Trophoblast cell (in vitro differentiated cells and primary cell): ENCODE results near the gene TMEM25.
A peak's percentile ranks its signal among the peaks of the same experiment; 100 is the strongest.

Experiments
- DNase-seq, 2 donors: peaks; one replicate each; pipeline ENCODE4 v3.0.0-alpha.2; 2016
- H2AFZ ChIP-seq: 2 replicates; pipeline ENCODE4 v1.6.1; 2013; ENCODE audit warnings: low read length, moderate library complexity, mild to moderate bottlenecking; ENCODE audit not compliant: insufficient read depth, poor library complexity
- H2AK5ac ChIP-seq: 2 replicates; pipeline ENCODE4 v1.6.1; 2013; ENCODE audit warnings: mild to moderate bottlenecking, low read length
- H2BK120ac ChIP-seq: 2 replicates; pipeline ENCODE4 v1.6.1; 2013; ENCODE audit warnings: low read length, mild to moderate bottlenecking, moderate library complexity; ENCODE audit not compliant: insufficient read depth, poor library complexity
- H2BK12ac ChIP-seq: 2 replicates; pipeline ENCODE4 v1.6.1; 2013; ENCODE audit warnings: mild to moderate bottlenecking, low read length, moderate library complexity
- H2BK5ac ChIP-seq: 2 replicates; pipeline ENCODE4 v1.6.1; 2013; ENCODE audit warnings: low read length, low read depth, moderate library complexity, mild to moderate bottlenecking; ENCODE audit not compliant: poor library complexity
- H3K14ac ChIP-seq: 2 replicates; pipeline ENCODE4 v1.6.1; 2013; ENCODE audit warnings: mild to moderate bottlenecking, low read length
- H3K18ac ChIP-seq: 2 replicates; pipeline ENCODE4 v1.6.1; 2013; ENCODE audit warnings: mild to moderate bottlenecking, low read length
- H3K23ac ChIP-seq: 2 replicates; pipeline ENCODE4 v1.6.1; 2013; ENCODE audit warnings: low read length
- H3K27ac ChIP-seq: 2 replicates; pipeline ENCODE4 v1.5.1; 2013; ENCODE audit warnings: low read depth, mild to moderate bottlenecking, inconsistent platforms, low read length, moderate library complexity
- H3K27me3 ChIP-seq: 2 replicates; pipeline ENCODE4 v1.6.1; 2013; ENCODE audit warnings: inconsistent platforms, mild to moderate bottlenecking, low read length, moderate library complexity; ENCODE audit not compliant: insufficient read depth
- H3K36me3 ChIP-seq, 2 experiments: 1 replicate in 1 of 2; 2 replicates in 1 of 2; pipeline ENCODE4 v1.6.1; 2013; ENCODE audit warnings: low read length in 2 of 2, mild to moderate bottlenecking in 2 of 2, moderate library complexity in 1 of 2; ENCODE audit not compliant: insufficient read depth in 2 of 2, control insufficient read depth in 1 of 2
- H3K4ac ChIP-seq: 2 replicates; pipeline ENCODE4 v1.6.1; 2013; ENCODE audit warnings: low read depth, mild to moderate bottlenecking, low read length, moderate library complexity
- H3K4me1 ChIP-seq, 2 experiments: 1 replicate in 1 of 2; 2 replicates in 1 of 2; pipeline ENCODE4 v1.6.1; 2013; ENCODE audit warnings: low read length in 2 of 2, mild to moderate bottlenecking in 2 of 2, moderate library complexity in 1 of 2; ENCODE audit not compliant: insufficient read depth in 2 of 2, control insufficient read depth in 1 of 2
- H3K4me2 ChIP-seq: 2 replicates; pipeline ENCODE4 v1.6.1; 2013; ENCODE audit warnings: inconsistent platforms, mild to moderate bottlenecking, low read length, moderate library complexity
- H3K4me3 ChIP-seq: 2 replicates; pipeline ENCODE4 v1.5.1; 2013; ENCODE audit warnings: mild to moderate bottlenecking, low read depth, low read length, inconsistent platforms
- H3K79me1 ChIP-seq: one replicate; pipeline ENCODE4 v1.6.1; 2013; ENCODE audit warnings: low read length
- H3K79me2 ChIP-seq: 2 replicates; pipeline ENCODE4 v1.6.1; 2013; ENCODE audit warnings: low read length, mild to moderate bottlenecking; ENCODE audit not compliant: control insufficient read depth, insufficient read depth, poor library complexity
- H3K9ac ChIP-seq: 2 replicates; pipeline ENCODE4 v1.6.1; 2013; ENCODE audit warnings: mild to moderate bottlenecking, low read length
- H3K9me3 ChIP-seq: 2 replicates; pipeline ENCODE4 v1.6.1; 2013; ENCODE audit warnings: low read depth, mild to moderate bottlenecking, control low read depth, inconsistent platforms, low read length; ENCODE audit not compliant: insufficient read depth
- H4K12ac ChIP-seq: 2 replicates; pipeline ENCODE4 v1.6.1; 2013; ENCODE audit warnings: low read depth, mild to moderate bottlenecking, low read length, moderate library complexity
- H4K8ac ChIP-seq: 2 replicates; pipeline ENCODE4 v1.6.1; 2013; ENCODE audit warnings: low read depth, mild to moderate bottlenecking, low read length, moderate library complexity
- H4K91ac ChIP-seq: one replicate; pipeline ENCODE4 v1.6.1; 2013; ENCODE audit warnings: low read depth, mild to moderate bottlenecking, low read length, moderate library complexity
- whole genome bisulfite sequencing: extraction: QIAGEN DNeasy Blood & Tissue Kit; methylation state at CpG from one replicate; pipeline ENCODE4 v1.1.7; 2013; ENCODE audit warnings: missing lambda C conversion rate; ENCODE audit not compliant: insufficient read length, insufficient coverage; ENCODE audit errors: extremely low coverage; 5-methylcytosine and 5-hydroxymethylcytosine counted together

Gene TMEM25

GRCh38 chr11:118527109-118527508 lies 3.9 kb upstream of the TMEM25 start, which contains the start of gene TTC36:
Gene TTC36 (plus strand): TSS chr11:118527474. CDS start chr11:118527495, 21 bp downstream.
- H3K36me3 ChIP-seq = peaks cover 15 to 27% of the 10 kb centered on the region in 2 experiments
- no peaks in the 10 kb centered on the region for H3K27me3 ChIP-seq
- no peak for DNase-seq
- no peak within 1 kb of the TSS for H3K4me2 ChIP-seq
- no peak within 1 kb of the TSS for H4K8ac ChIP-seq
- H2BK5ac ChIP-seq = no peak within 1 kb of the TSS
- H2AK5ac ChIP-seq = no peak within 1 kb of the TSS
- H2BK12ac ChIP-seq = no peak within 1 kb of the TSS
- no peak within 1 kb of the TSS for H2AFZ ChIP-seq
- no peak within 1 kb of the TSS for H3K14ac ChIP-seq
- no peak within 1 kb of the TSS for H4K91ac ChIP-seq
- no peak within 1 kb of the TSS for H3K27ac ChIP-seq
- H3K4me1 ChIP-seq = peaks cover 10 to 13% of the 10 kb centered on the region in 2 experiments
- H3K9me3 ChIP-seq = no peaks in the 10 kb centered on the region
- H3K18ac ChIP-seq = no peak within 1 kb of the TSS
- no peak within 1 kb of the TSS for H2BK120ac ChIP-seq
- no peak within 1 kb of the TSS for H3K23ac ChIP-seq
- no peak within 1 kb of the TSS for H3K4ac ChIP-seq
- H3K4me3 ChIP-seq = no peak within 1 kb of the TSS
- WGBS = no CpG with 5 or more reads among the region's 3 CpGs
- no peak within 1 kb of the TSS for H4K12ac ChIP-seq
- peaks cover 9% of the 10 kb centered on the region for H3K79me2 ChIP-seq
- H3K9ac ChIP-seq = peak within 1 kb of the TSS; percentile 20
- peaks cover 14% of the 10 kb centered on the region for H3K79me1 ChIP-seq

GRCh38 chr11:118528511-118528910 lies 2.5 kb upstream of the TMEM25 start:
- Histone ChIP-seq H3K79me2 (peaks cover 9% of the 10 kb centered on the region), H3K79me1 (peaks cover 14% of the 10 kb centered on the region), H3K27me3 (no peaks in the 10 kb centered on the region), H3K4me1 (peaks cover 10 to 15% of the 10 kb centered on the region in 2 experiments), H3K27ac (no peak overlapping the region), H2BK120ac (no peak overlapping the region), H4K91ac (no peak overlapping the region), H3K36me3 (peaks cover 10 to 20% of the 10 kb centered on the region in 2 experiments), H3K9me3 (no peaks in the 10 kb centered on the region), H2BK5ac (no peak overlapping the region), H3K9ac (no peak overlapping the region), H3K14ac (no peak overlapping the region), H3K4ac (no peak overlapping the region), H2AK5ac (no peak overlapping the region), H3K4me2 (no peak overlapping the region), H4K8ac (no peak overlapping the region), H3K18ac (no peak overlapping the region), H3K4me3 (no peak overlapping the region), H2AFZ (no peak overlapping the region), H3K23ac (no peak overlapping the region), H4K12ac (no peak overlapping the region), H2BK12ac (no peak overlapping the region)
- DNase-seq = no peak
- WGBS = no CpG with 5 or more reads among the region's 6 CpGs

GRCh38 chr11:118529584-118530175 lies 1.3 kb upstream of the TMEM25 start:
- Histone ChIP-seq H3K27me3 (no peaks in the 10 kb centered on the region), H3K23ac (no peak overlapping the region), H3K4me1 (peaks cover 10 to 15% of the 10 kb centered on the region in 2 experiments), H3K4me2 (no peak overlapping the region), H3K14ac (no peak overlapping the region), H3K9ac (no peak overlapping the region), H3K9me3 (no peaks in the 10 kb centered on the region), H2BK12ac (no peak overlapping the region), H3K79me1 (peaks cover 14% of the 10 kb centered on the region), H4K8ac (no peak overlapping the region), H4K91ac (no peak overlapping the region), H3K4me3 (no peak overlapping the region), H2AK5ac (no peak overlapping the region), H3K18ac (no peak overlapping the region), H2BK120ac (no peak overlapping the region), H2BK5ac (no peak overlapping the region), H2AFZ (no peak overlapping the region), H4K12ac (no peak overlapping the region), H3K27ac (no peak overlapping the region), H3K4ac (no peak overlapping the region), H3K79me2 (peaks cover 9% of the 10 kb centered on the region), H3K36me3 (peaks cover 13 to 21% of the 10 kb centered on the region in 2 experiments)
- WGBS = no CpG with 5 or more reads among the region's 5 CpGs
- no peak for DNase-seq

GRCh38 chr11:118530180-118530682 lies 761 bp upstream of the TMEM25 start:
- no CpG with 5 or more reads among the region's 31 CpGs for WGBS
- H4K8ac ChIP-seq = peak overlapping the region; percentile 89

More at GRCh38 chr11:118530180-118530682, 761 bp upstream of the TMEM25 start:
- peak overlapping the region; percentile 66 for H3K4me2 ChIP-seq
- no peak overlapping the region for H2BK5ac ChIP-seq
- no peak overlapping the region for H2AK5ac ChIP-seq
- H3K79me2 ChIP-seq = peaks cover 9% of the 10 kb centered on the region
- peak overlapping the region; percentile 79 for H3K14ac ChIP-seq
- no peak overlapping the region for H2BK120ac ChIP-seq
- no peak overlapping the region for H3K23ac ChIP-seq
- H4K91ac ChIP-seq = peak overlapping the region; percentile 58
- peaks cover 17 to 21% of the 10 kb centered on the region in 2 experiments for H3K36me3 ChIP-seq
- H2BK12ac ChIP-seq = no peak overlapping the region
- no peak overlapping the region for H3K4ac ChIP-seq
- peaks cover 10 to 15% of the 10 kb centered on the region in 2 experiments for H3K4me1 ChIP-seq
- H3K9me3 ChIP-seq = no peaks in the 10 kb centered on the region
- peak overlapping the region; percentile 81 for H3K4me3 ChIP-seq
- peak overlapping the region; percentile 98 for H2AFZ ChIP-seq
- no peak for DNase-seq
- no peaks in the 10 kb centered on the region for H3K27me3 ChIP-seq
- peak overlapping the region; percentile 77 for H4K12ac ChIP-seq
- peaks cover 14% of the 10 kb centered on the region for H3K79me1 ChIP-seq
- no peak overlapping the region for H3K27ac ChIP-seq
- peak overlapping the region; percentile 52 for H3K18ac ChIP-seq
- no peak overlapping the region for H3K9ac ChIP-seq
